KOPT-K1 (cell line): ENCODE measurements around the gene MATCAP1.

Experiments used
- H3K27ac ChIP-seq: fragments of 200-600 bp; sonication (generic); 2 replicates; pipeline ENCODE4 v1.5.1; 2016; ENCODE audit warnings: antibody characterized with exemption, mild to moderate bottlenecking, low read depth, low read length; ENCODE audit not compliant: poor library complexity, severe bottlenecking
- H3K36me3 ChIP-seq: fragments of 200-600 bp; sonication (generic); 2 replicates; pipeline ENCODE4 v1.5.1; 2017; ENCODE audit warnings: antibody characterized with exemption, mild to moderate bottlenecking, low read length, moderate library complexity; ENCODE audit not compliant: insufficient read depth
- H3K9me3 ChIP-seq: fragments of 200-600 bp; sonication (generic); 2 replicates; pipeline ENCODE4 v1.5.1; 2017; ENCODE audit warnings: antibody characterized with exemption, low read length, mild to moderate bottlenecking; ENCODE audit not compliant: insufficient read depth, poor library complexity, severe bottlenecking

The MATCAP1 gene

GRCh38 chr16:67188323-67188722 lies 4.6 kb upstream of the MATCAP1 start:
- no peak overlapping the region for H3K27ac ChIP-seq
- H3K36me3 ChIP-seq, result peaks cover 3% of the 10 kb centered on the region

GRCh38 chr16:67187175-67187890 lies 3.6 kb upstream of the MATCAP1 start:
- H3K9me3 ChIP-seq, result no peaks in the 10 kb centered on the region
- H3K27ac ChIP-seq, result no peak overlapping the region
- no peaks in the 10 kb centered on the region for H3K36me3 ChIP-seq

More at GRCh38 chr16:67188323-67188722, 4.6 kb upstream of the MATCAP1 start:
- H3K9me3 ChIP-seq, result no peaks in the 10 kb centered on the region

- H3K9me3 ChIP-seq, result no peaks in the 10 kb centered on the region
- H3K27ac ChIP-seq, result no peak overlapping the region
- no peaks in the 10 kb centered on the region for H3K36me3 ChIP-seq
Measured at GRCh38 chr16:67186550-67186950, 2.8 kb upstream of the MATCAP1 start.

- H3K9me3 ChIP-seq, result no peaks in the 10 kb centered on the region
- H3K36me3 ChIP-seq, result no peaks in the 10 kb centered on the region
- H3K27ac ChIP-seq, result no peak overlapping the region
Measured at GRCh38 chr16:67185651-67186134, 1.9 kb upstream of the MATCAP1 start.

GRCh38 chr16:67184995-67185650 lies 1.4 kb upstream of the MATCAP1 start:
- Histone ChIP-seq H3K27ac (no peak overlapping the region), H3K36me3 (no peaks in the 10 kb centered on the region), H3K9me3 (no peaks in the 10 kb centered on the region)

GRCh38 chr16:67184453-67184994 lies 761 bp upstream of the MATCAP1 start:
- Histone ChIP-seq H3K9me3 (no peaks in the 10 kb centered on the region), H3K36me3 (no peaks in the 10 kb centered on the region; the same call in 1 of the 2 replicates), H3K27ac (peak overlapping the region; percentile 82)

GRCh38 chr16:67183284-67183626 lies 508 bp downstream of the MATCAP1 start:
- no peaks in the 10 kb centered on the region; the same call in 1 of the 2 replicates for H3K36me3 ChIP-seq
- no peaks in the 10 kb centered on the region for H3K9me3 ChIP-seq
- peak overlapping the region; percentile 82 for H3K27ac ChIP-seq

GRCh38 chr16:67182288-67182687 lies 1.5 kb downstream of the MATCAP1 start:
- H3K36me3 ChIP-seq, result no peaks in the 10 kb centered on the region; the same call in 1 of the 2 replicates
- no peaks in the 10 kb centered on the region for H3K9me3 ChIP-seq
- H3K27ac ChIP-seq, result no peak overlapping the region

GRCh38 chr16:67181346-67181745 lies 2.4 kb downstream of the MATCAP1 start:
- H3K9me3 ChIP-seq, result no peaks in the 10 kb centered on the region
- H3K27ac ChIP-seq, result no peak overlapping the region
- H3K36me3 ChIP-seq, result no peaks in the 10 kb centered on the region; the same call in 1 of the 2 replicates

GRCh38 chr16:67180166-67180565 lies 3.6 kb downstream of the MATCAP1 start:
- no peaks in the 10 kb centered on the region; the same call in 1 of the 2 replicates for H3K36me3 ChIP-seq
- H3K27ac ChIP-seq, result no peak overlapping the region
- no peaks in the 10 kb centered on the region for H3K9me3 ChIP-seq

GRCh38 chr16:67179421-67180080 lies 4.2 kb downstream of the MATCAP1 start:
- H3K27ac ChIP-seq, result no peak overlapping the region

GRCh38 chr16:67177743-67178699 lies 5.7 kb downstream of the MATCAP1 start:
- Histone ChIP-seq H3K27ac (no peak overlapping the region), H3K36me3 (no peaks in the 10 kb centered on the region; the same call in 1 of the 2 replicates), H3K9me3 (no peaks in the 10 kb centered on the region)

More at GRCh38 chr16:67179421-67180080, 4.2 kb downstream of the MATCAP1 start:
- Histone ChIP-seq H3K9me3 (no peaks in the 10 kb centered on the region), H3K36me3 (no peaks in the 10 kb centered on the region; the same call in 1 of the 2 replicates)

- Histone ChIP-seq H3K9me3 (no peaks in the 10 kb centered on the region), H3K36me3 (no peaks in the 10 kb centered on the region; the same call in 1 of the 2 replicates), H3K27ac (no peak overlapping the region)
Measured at GRCh38 chr16:67176662-67177061, 7.1 kb downstream of the MATCAP1 start.

- no peaks in the 10 kb centered on the region; the same call in 1 of the 2 replicates for H3K36me3 ChIP-seq
- H3K27ac ChIP-seq, result no peak overlapping the region
- no peaks in the 10 kb centered on the region for H3K9me3 ChIP-seq
Measured at GRCh38 chr16:67174706-67175231, 9.0 kb downstream of the MATCAP1 start.
